NCI-H2107 treated with DMSO at 0.1 percent for 48 hours (cell line): ENCODE data around the gene BIRC5.
"Not testable (repeated sequence)": the region's sequence is repeated elsewhere in the genome, so short reads cannot be mapped to it uniquely, and the experiment has no call there.

Experiments used
- DNase-seq: peaks from one replicate; lab custom pipeline; 2025; ENCODE audit not compliant: unreplicated experiment; lab: John Stamatoyannopoulos, UW

BIRC5 gene

GRCh38 chr17:78214016-78214705 lies at the start of gene BIRC5:
Gene BIRC5 (plus strand): TSS chr17:78214253. CDS start chr17:78214317, 64 bp downstream.
- DNase-seq: peak; percentile 69

GRCh38 chr17:78164748-78165607 lies 49.1 kb upstream of the BIRC5 start:
- DNase-seq: no peak

DNA sequence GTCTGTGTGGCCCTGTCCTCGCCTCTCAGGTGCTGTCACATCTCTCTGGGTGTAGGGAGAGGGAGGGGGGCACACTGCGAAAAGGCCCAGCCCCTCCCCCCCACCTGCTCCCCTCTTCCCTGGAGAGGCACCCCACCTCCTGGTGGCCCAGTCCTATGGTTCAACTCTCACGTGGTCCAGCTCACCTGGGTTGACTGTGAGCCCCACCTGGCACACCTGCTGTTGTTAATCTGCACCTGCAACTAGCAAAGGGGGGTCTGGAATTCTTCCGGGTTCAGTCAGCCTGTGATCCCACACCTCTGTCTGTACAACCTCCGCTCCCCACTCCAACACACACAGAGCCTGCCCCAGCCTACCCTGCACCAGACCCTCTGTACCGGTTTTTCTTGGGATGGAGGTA lies 47.6 kb upstream of the BIRC5 start:
- DNase-seq: peak; percentile 63

DNA sequence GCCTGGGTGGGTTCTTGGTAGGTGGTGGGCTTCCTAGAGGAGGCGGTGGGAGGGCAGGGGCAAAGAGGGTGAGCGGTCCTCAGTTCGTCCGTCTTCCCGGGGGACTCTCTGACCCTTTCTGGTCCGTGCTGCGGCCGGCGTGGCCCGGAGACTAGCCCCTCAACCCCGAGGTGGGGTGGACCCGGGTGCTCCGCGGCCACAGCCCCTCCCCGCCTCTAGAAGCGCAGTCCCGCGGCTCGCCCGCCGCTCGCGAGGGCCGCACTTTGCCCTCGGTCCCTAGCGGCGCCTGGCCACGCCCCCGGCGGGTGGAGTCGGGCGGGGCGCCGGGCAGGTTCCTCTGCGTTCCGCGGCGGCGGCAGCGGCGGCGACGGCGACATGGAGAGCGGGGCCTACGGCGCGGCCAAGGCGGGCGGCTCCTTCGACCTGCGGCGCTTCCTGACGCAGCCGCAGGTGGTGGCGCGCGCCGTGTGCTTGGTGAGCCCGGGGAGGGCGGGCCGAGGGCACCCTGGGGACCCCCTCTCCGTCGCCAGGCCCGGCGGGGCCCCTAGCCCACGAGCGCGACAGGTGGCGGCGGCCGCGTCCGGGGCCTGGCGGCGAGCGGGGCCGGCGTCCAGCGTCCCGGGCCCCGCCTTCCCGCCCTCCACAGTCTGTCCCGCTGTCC lies 45.7 kb upstream of the BIRC5 start, which contains the start of gene SYNGR2:
SYNGR2 (plus strand) TSS at position 340 of the 661 bp plus-strand sequence; CDS start at position 376, 36 bp downstream.
- DNase-seq: peak; percentile 57

- DNase-seq: no peak
Observed at GRCh38 chr17:78168903-78169793, 44.9 kb upstream of the BIRC5 start.

DNA sequence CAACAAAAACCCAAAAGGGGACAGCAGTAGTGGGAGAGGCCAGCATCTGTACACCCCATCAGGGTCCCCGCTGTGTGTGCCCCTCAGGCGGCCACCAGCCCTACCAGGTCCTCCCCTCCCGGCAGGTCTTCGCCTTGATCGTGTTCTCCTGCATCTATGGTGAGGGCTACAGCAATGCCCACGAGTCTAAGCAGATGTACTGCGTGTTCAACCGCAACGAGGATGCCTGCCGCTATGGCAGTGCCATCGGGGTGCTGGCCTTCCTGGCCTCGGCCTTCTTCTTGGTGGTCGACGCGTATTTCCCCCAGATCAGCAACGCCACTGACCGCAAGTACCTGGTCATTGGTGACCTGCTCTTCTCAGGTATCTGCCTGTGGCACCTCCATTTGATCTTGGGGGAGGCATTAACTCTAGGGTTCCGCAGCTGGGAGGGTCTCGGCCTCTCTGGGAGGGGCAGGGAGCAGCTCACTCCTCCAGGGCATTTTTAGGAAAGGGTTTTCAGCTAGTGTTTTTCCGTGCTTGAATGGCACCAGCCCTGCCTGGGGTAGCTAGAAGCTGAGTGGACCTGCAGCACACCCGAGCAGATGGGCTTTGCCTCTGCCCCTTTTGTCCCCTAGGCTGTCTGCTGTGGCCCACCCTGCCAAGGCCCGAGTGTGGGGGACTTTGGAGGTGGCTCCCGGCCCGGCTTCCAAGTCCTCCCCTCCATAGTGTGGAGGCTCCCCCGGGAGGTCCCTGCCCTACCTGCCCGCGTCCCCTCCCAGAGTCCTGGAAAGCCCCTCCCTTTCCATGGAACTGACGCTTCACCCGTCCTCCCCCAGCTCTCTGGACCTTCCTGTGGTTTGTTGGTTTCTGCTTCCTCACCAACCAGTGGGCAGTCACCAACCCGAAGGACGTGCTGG lies 43.1 kb upstream of the BIRC5 start:
- DNase-seq: no peak

DNA sequence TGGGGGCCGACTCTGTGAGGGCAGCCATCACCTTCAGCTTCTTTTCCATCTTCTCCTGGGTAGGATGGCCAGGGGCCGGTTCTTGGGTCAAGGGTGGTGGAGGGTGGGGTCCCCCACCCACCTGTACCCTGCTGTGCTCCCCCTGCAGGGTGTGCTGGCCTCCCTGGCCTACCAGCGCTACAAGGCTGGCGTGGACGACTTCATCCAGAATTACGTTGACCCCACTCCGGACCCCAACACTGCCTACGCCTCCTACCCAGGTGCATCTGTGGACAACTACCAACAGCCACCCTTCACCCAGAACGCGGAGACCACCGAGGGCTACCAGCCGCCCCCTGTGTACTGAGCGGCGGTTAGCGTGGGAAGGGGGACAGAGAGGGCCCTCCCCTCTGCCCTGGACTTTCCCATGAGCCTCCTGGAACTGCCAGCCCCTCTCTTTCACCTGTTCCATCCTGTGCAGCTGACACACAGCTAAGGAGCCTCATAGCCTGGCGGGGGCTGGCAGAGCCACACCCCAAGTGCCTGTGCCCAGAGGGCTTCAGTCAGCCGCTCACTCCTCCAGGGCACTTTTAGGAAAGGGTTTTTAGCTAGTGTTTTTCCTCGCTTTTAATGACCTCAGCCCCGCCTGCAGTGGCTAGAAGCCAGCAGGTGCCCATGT lies 42.3 kb upstream of the BIRC5 start:
- DNase-seq: not testable (repeated sequence)

GRCh38 chr17:78172249-78173051 lies 41.6 kb upstream of the BIRC5 start:
- DNase-seq: no peak

DNA sequence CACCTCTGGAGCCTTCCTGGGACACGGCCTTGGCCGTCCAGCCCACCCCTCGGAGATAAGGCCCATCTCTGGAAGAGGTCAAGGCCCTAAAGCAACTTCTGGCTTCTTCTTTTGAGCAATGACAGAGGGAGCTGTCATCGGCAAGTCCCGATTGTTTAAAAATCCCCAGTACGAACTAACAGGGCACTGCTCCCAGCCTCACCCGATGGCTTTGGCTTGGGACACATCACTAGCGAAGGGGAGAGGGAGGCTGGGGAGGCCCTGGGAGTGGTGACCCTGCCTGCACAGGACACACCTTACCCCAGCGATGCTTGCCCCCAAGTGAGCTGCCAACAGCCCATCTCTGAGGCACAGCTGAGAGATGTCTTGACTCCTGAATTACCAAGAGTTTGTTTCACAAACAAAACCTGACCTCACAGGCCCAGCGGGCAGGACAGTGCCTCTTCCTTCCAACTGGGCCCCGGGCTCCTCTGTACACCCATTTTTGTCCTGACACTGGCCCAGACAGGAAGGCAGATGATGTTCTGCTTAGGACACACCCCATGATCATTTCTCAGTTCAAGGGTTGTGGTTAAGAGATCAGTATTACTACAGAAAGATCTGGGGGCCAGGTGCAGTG lies 40.8 kb upstream of the BIRC5 start:
- DNase-seq: no peak

GRCh38 chr17:78174346-78174869 lies 39.6 kb upstream of the BIRC5 start:
- no peak for DNase-seq

DNA sequence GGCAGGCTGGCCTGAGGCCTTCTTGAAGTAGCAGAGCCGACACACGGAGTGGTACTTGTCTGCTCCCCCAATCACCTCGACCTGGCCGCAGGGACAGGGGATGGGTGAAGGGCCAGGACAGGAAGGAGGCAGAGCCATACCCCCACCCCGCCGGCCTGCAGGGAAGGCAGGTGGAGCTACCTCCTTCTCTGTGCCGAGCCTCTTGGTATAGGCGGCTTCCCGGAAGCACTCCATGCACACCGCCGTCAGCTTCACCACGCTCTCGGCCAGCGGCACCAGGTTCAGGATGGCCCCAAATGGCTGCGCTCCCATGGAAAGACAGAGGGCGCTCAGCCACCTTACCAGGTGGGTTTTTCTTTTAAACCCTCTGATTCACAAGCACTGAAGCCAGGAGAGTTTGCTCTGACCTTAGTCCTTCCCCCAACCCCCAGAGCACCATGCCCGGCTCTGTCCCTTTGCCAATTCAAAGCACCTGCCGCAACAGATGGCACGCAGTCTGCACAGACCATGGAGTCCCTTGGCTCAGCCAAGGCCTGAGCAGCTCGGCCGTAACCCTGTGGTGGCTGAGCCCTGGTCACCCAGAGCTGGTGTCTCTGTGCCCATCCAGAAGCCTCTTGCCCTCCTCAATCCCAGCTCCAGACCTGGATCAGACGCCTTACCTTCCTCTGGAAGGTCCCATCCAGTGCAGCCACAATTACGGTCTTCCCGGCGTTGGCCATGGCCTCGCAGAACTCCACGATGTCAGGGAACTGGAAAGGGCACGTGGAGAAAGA lies 39.0 kb upstream of the BIRC5 start:
- DNase-seq: no peak

- no peak for DNase-seq
Observed at GRCh38 chr17:78175643-78175981, 38.4 kb upstream of the BIRC5 start.

- no peak for DNase-seq
Observed at GRCh38 chr17:78176548-78177025, 37.5 kb upstream of the BIRC5 start.

GRCh38 chr17:78179372-78179771 lies 34.7 kb upstream of the BIRC5 start:
- DNase-seq: no peak

GRCh38 chr17:78180083-78180482 lies 34.0 kb upstream of the BIRC5 start:
- no peak for DNase-seq

GRCh38 chr17:78180508-78180907 lies 33.5 kb upstream of the BIRC5 start:
- no peak for DNase-seq

DNA sequence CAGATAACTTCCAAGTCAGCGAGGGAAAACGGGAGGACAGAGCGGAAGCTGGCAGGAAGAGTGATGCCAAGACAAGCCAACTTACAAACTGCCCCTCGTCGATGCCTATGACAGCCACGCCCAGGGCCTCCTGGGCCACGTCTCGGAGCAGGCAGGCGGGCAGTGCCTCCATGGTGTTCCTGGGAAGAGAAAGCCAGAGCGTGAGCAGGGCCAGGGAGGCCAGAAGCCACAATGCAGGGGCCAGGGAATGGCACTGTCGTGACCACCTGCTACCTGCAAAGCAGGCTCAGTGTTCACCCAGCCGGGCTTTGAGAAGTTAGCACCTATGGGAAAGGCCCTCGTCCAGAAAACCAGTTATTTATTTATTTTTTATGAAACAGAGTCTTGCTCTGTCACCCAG lies 31.5 kb upstream of the BIRC5 start:
- DNase-seq: no peak
